GM23338 (cell line): ENCODE measurements around the gene CAPN7.

Experiments used
- EZH2 ChIP-seq: fragments of 200-600 bp; sonication (generic); IDR thresholded peaks from one replicate; pipeline ENCODE4 v1.8.0; 2017; ENCODE audit warnings: antibody characterized with exemption, mild to moderate bottlenecking, low read depth; ENCODE audit not compliant: unreplicated experiment
- NANOG ChIP-seq: IDR thresholded peaks from 2 replicates; pipeline ENCODE4 v1.6.1; 2016; ENCODE audit warnings: antibody characterized with exemption, borderline replicate concordance
- POLR2AphosphoS5 ChIP-seq: IDR thresholded peaks from 2 replicates; pipeline ENCODE4 v1.6.1; 2016; ENCODE audit warnings: antibody characterized with exemption, low read depth
- TF ChIP-seq, protein P1 (sequence below), 2 experiments: fragments of 200-600 bp in 1 of 2; sonication (generic) in 1 of 2; conservative IDR thresholded peaks; 2 replicates each; pipeline versions ENCODE4 v1.5.1 to v1.6.1; 2016 to 2017; ENCODE audit warnings: antibody characterized with exemption in 2 of 2, low read depth in 2 of 2, mild to moderate bottlenecking in 2 of 2, moderate library complexity in 1 of 2

DNA sequence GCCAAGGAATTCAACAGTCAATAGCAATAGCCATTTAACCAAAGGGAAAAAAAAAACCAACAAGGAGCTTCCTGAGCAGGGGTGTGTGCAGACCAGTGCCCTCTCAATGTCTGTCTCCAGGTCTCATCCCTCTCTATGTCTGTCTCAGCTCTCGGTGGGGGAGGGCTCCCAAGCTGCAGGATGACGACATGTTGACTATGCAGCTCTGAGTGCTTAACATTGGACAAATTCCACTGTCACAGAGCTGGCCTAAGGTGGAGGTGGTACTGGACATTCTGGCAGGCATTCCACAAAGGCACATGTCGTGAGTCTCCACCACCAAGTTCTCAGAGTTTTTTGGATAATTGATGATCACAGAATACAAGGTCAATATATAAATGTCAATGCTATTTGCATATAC is 2.0 kb upstream of the CAPN7 start:
- TF ChIP-seq, protein P1, sequence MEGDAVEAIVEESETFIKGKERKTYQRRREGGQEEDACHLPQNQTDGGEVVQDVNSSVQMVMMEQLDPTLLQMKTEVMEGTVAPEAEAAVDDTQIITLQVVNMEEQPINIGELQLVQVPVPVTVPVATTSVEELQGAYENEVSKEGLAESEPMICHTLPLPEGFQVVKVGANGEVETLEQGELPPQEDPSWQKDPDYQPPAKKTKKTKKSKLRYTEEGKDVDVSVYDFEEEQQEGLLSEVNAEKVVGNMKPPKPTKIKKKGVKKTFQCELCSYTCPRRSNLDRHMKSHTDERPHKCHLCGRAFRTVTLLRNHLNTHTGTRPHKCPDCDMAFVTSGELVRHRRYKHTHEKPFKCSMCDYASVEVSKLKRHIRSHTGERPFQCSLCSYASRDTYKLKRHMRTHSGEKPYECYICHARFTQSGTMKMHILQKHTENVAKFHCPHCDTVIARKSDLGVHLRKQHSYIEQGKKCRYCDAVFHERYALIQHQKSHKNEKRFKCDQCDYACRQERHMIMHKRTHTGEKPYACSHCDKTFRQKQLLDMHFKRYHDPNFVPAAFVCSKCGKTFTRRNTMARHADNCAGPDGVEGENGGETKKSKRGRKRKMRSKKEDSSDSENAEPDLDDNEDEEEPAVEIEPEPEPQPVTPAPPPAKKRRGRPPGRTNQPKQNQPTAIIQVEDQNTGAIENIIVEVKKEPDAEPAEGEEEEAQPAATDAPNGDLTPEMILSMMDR (conservative IDR thresholded peaks at IDR 0.05; ENCODE audit: low read depth in 2 of 2): no peak
- TF ChIP-seq NANOG (no peak), POLR2AphosphoS5 (no peak), EZH2 (no peak)
